Tibial artery (tissue), 4 donors: ENCODE measurements around the gene TSC1.

Source experiments
- DNase-seq, 2 donors: peaks; one replicate each; pipeline ENCODE4 v3.0.0-alpha.2; 2019
- H3K27ac ChIP-seq, 2 donors: fragments of 200-600 bp; sonication (generic) in 1 of 2; 1 replicate in 1 of 2; 2 replicates in 1 of 2; pipeline ENCODE4 v1.5.1; 2018 to 2019; ENCODE audit warnings: mild to moderate bottlenecking in 1 of 2
- H3K27me3 ChIP-seq, 2 donors: fragments of 200-600 bp; sonication (generic) in 1 of 2; one replicate each; pipeline versions ENCODE4 v1.5.1 to v1.6.0; 2016 to 2019
- H3K36me3 ChIP-seq, 3 donors: fragments of 200-600 bp; sonication (generic) in 2 of 3; one replicate each; pipeline ENCODE4 v1.5.1; 2016 to 2019; ENCODE audit warnings: mild to moderate bottlenecking in 2 of 3
- H3K4me1 ChIP-seq, 4 donors: fragments of 200-600 bp; sonication (generic) in 2 of 4; 1 replicate in 3 of 4; 2 replicates in 1 of 4; pipeline ENCODE4 v1.5.1; 2016 to 2019
- H3K4me3 ChIP-seq, 2 donors: fragments of 200-600 bp; sonication (generic) in 1 of 2; 1 replicate in 1 of 2; 2 replicates in 1 of 2; pipeline ENCODE4 v1.5.1; 2018 to 2019; ENCODE audit warnings: mild to moderate bottlenecking in 2 of 2
- H3K9me3 ChIP-seq, 3 donors: fragments of 200-600 bp; sonication (generic) in 1 of 3; one replicate each; pipeline ENCODE4 v1.5.1; 2016 to 2019
- intact Hi-C: fragments of 100-400 bp; cut with DNase I; formaldehyde crosslinking; loops from one replicate; pipeline ENCODE4 v1.15.0; 2023; ENCODE audit warnings: low total_unique reads
- TF ChIP-seq, protein P1 (sequence below), 2 experiments: fragments of 200-600 bp in 1 of 2; fragments of 450-650 bp in 1 of 2; IDR thresholded peaks; one replicate each; pipeline ENCODE4 v1.5.1; 2017 to 2019; ENCODE audit warnings: antibody characterized with exemption in 2 of 2, mild to moderate bottlenecking in 1 of 2, moderate library complexity in 1 of 2

Gene TSC1

DNA sequence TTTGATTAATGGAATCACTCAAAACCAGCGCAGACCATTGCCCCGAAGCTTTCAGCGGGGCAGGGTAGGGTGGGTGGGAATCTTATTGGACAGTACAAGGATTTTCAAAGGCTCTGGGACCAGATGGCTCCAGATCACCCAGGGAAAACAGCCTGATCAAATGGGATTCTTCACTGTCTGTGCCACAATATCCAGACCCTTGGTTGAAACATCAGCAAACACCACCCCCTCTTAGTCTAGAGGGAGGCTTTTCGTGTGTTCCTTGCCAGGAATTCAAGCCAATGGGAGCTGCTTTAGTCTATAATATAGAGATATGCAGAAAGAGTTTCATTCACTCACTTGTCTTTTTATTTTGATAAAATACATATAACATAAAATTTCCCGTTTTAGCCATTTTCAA, 35.7 kb upstream of the TSC1 start:
- Histone ChIP-seq H3K27ac (no peak overlapping the region), H3K36me3 (no peaks in the 10 kb centered on the region), H3K9me3 (no peaks in the 10 kb centered on the region), H3K4me3 (no peak overlapping the region), H3K27me3 (peaks cover 0 to 82% of the 10 kb centered on the region in 2 donors), H3K4me1 (no peaks in the 10 kb centered on the region)
- TF ChIP-seq, protein P1, sequence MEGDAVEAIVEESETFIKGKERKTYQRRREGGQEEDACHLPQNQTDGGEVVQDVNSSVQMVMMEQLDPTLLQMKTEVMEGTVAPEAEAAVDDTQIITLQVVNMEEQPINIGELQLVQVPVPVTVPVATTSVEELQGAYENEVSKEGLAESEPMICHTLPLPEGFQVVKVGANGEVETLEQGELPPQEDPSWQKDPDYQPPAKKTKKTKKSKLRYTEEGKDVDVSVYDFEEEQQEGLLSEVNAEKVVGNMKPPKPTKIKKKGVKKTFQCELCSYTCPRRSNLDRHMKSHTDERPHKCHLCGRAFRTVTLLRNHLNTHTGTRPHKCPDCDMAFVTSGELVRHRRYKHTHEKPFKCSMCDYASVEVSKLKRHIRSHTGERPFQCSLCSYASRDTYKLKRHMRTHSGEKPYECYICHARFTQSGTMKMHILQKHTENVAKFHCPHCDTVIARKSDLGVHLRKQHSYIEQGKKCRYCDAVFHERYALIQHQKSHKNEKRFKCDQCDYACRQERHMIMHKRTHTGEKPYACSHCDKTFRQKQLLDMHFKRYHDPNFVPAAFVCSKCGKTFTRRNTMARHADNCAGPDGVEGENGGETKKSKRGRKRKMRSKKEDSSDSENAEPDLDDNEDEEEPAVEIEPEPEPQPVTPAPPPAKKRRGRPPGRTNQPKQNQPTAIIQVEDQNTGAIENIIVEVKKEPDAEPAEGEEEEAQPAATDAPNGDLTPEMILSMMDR (IDR thresholded peaks at IDR 0.05) = no peak
- DNase-seq = no peak
- intact Hi-C loops = no loop called here

DNA sequence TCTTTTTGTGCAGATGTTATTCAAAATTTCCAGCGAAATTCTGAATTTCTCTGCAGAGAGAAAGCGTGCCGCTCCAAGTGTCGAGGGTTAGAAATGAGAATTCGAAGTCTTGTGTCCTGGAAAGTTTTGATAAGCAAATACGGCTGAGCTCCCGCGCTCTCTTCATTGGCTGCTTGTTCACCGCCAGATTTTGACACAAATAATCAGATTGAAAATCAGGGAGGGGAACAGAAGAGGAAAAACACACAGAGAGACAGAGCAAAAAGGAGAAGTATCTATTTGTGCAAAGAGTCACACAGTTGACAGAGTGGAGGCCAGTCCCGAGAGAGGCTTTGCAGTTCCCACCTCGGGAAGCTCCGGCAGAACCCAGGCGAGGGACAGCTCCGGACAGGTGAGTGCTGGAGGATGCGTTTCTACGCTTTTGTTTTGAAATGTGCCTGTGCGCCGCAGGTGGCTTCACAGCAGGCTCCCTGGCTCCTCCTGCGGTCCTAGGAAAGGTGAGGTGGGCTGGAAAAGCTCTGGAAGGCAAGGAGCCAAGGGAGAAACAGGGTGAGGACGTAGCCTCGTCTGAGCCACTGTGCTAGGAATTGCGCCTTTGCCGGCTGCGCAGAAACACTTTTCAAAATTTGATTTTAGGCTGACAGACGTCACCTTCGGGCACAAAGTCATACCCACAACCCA, 34.2 kb upstream of the TSC1 start, which contains the start of gene GFI1B:
Gene GFI1B, plus strand, starts transcription at position 244 of the 681 bp plus-strand sequence. CDS start 7,985 bp downstream, outside the sequence.
- Histone ChIP-seq H3K27ac (no peak within 1 kb of the TSS), H3K36me3 (no peaks in the 10 kb centered on the region), H3K9me3 (no peaks in the 10 kb centered on the region), H3K4me3 (no peak within 1 kb of the TSS), H3K4me1 (no peaks in the 10 kb centered on the region), H3K27me3 (peaks cover 0 to 69% of the 10 kb centered on the region in 2 donors)
- TF ChIP-seq, protein P1 (IDR thresholded peaks at IDR 0.05) = no peak
- DNase-seq = no peak
- intact Hi-C loops = no loop called here

DNA sequence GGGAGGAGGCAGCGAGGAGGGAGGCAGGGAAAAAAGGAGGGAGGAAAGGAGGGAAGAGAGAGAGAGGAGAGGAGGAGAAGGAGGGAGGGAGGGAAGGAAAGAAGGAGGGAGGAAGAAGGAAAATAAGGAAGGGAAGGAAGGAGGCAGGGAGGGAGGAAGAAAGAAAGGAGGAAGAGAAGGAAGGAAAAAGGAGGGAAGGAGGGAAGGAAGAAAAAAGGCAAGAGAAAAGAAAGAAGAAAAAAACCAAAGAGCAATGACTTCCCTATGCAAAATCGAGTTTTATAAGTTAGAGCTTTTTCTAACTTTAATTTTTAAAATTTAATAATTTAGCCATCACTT, 33.7 kb upstream of the TSC1 start:
- Histone ChIP-seq H3K9me3 (no peaks in the 10 kb centered on the region), H3K4me3 (no peak overlapping the region), H3K36me3 (no peaks in the 10 kb centered on the region), H3K27ac (no peak overlapping the region), H3K27me3 (peaks cover 0 to 71% of the 10 kb centered on the region in 2 donors), H3K4me1 (no peaks in the 10 kb centered on the region)
- intact Hi-C loops = no loop called here
- TF ChIP-seq, protein P1 (IDR thresholded peaks at IDR 0.05) = no peak
- no peak for DNase-seq

DNA sequence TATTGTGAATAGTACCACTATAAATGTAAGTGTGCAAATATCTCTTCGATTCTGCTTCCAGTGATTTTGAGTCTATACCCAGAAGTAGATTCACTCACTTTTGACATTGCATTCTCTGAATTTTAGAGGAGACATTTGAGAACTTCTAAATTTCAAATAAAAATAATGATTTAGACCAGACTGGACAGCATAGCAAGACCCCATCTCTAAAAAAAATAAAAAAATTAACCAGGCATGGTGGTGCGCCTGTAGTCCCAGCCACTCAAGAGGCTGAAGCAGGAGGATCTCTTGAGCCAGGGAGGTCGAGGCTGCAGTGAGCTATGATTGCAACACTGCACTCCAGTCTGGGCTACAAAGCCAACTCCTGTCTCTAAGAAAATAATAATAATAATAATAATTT, 32.2 kb upstream of the TSC1 start:
- DNase-seq = no peak
- no peaks in the 10 kb centered on the region for H3K36me3 ChIP-seq
- TF ChIP-seq, protein P1 (IDR thresholded peaks at IDR 0.05) = no peak
- peaks cover 0 to 71% of the 10 kb centered on the region in 2 donors for H3K27me3 ChIP-seq
- no peaks in the 10 kb centered on the region for H3K9me3 ChIP-seq
- no peak overlapping the region for H3K27ac ChIP-seq
- H3K4me3 ChIP-seq = no peak overlapping the region
- intact Hi-C loops = no loop called here
- H3K4me1 ChIP-seq = no peaks in the 10 kb centered on the region

DNA sequence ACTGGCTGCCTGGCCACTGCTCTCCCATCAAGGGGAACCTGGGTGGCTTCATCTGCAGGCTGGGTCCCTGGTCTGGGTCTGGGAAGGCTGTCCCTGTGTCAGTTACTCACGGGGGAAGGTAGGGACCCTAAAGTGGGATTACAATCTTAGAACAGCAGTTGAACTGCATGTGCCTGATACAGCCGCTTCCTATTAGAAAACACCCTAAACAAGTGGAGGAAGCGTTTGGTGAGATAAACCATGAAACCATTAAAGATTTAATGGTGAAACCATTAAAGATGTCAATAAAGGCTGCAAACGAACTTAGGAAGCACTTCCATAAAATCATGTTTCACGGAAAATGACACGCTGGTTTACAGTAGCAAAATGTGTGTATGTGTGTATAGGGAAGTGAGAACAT, 31.5 kb upstream of the TSC1 start:
- H3K27me3 ChIP-seq = peaks cover 0 to 73% of the 10 kb centered on the region in 2 donors

More for the DNA sequence above, 31.5 kb upstream of the TSC1 start:
- intact Hi-C loops = no loop called here
- Histone ChIP-seq H3K9me3 (no peaks in the 10 kb centered on the region), H3K36me3 (no peaks in the 10 kb centered on the region), H3K4me3 (no peak overlapping the region), H3K27ac (no peak overlapping the region), H3K4me1 (no peaks in the 10 kb centered on the region)
- TF ChIP-seq, protein P1 (IDR thresholded peaks at IDR 0.05) = no peak
- no peak for DNase-seq
